NCI-H460 (cell line): Measurements from ENCODE around the gene CCL8. TPM values are rescaled to one million over a fixed set of nuclear protein-coding genes. Genes with fewer than 3 reads are reported as not detected.

Experiments
- DNase-seq: peaks from one replicate; pipeline ENCODE4 v3.0.0-alpha.2; 2016; ENCODE audit warnings: low read depth; ENCODE audit errors: extremely low read depth
- total RNA-seq: library from RNA; depleted of rRNA; stranded (reverse); fragments of >200 nt; shearing (Covaris generic); gene quantifications from 2 replicates; pipeline ENCODE4 v1.2.3, GENCODE V29; 2014; rRNA removed

The CCL8 gene
- total RNA-seq, 1 experiment from 2014 or later = not detected

GRCh38 chr17:34366529-34367107 lies 47.4 kb downstream of the CCL8 start:
- no peak for DNase-seq

- DNase-seq = no peak
Observed at GRCh38 chr17:34367486-34368195, 48.4 kb downstream of the CCL8 start.

GRCh38 chr17:34368196-34368945 lies 49.1 kb downstream of the CCL8 start:
- no peak for DNase-seq

GRCh38 chr17:34368946-34369500 lies 49.8 kb downstream of the CCL8 start:
- DNase-seq = no peak

- no peak for DNase-seq
Observed at GRCh38 chr17:34369571-34369970, 50.3 kb downstream of the CCL8 start.

- DNase-seq = no peak
Observed at GRCh38 chr17:34370376-34370996, 51.3 kb downstream of the CCL8 start.

- DNase-seq = no peak
Observed at GRCh38 chr17:34370997-34371395, 51.8 kb downstream of the CCL8 start.

Other genes starting within 250 kb of the CCL8 start
- not detected in 2 replicates for gene CCL2, start 64.2 kb upstream of the CCL8 start, total RNA-seq
- gene CCL7, start 49.2 kb upstream of the CCL8 start, total RNA-seq = not detected in 2 replicates
- gene CCL11, start 33.7 kb upstream of the CCL8 start, total RNA-seq = not detected in 2 replicates
- not detected in 2 replicates for gene CCL13, start 37.0 kb downstream of the CCL8 start, total RNA-seq
- gene CCL1, start 43.8 kb downstream of the CCL8 start, total RNA-seq = not detected in 2 replicates